Progenitor cell of endocrine pancreas (in vitro differentiated cells): ENCODE measurements around the gene CYLD. TPM values are rescaled to one million over a fixed set of nuclear protein-coding genes. Genes with fewer than 3 reads are reported as not detected.

Experiments used
- DNase-seq: peaks from one replicate; pipeline ENCODE4 v3.0.0; 2021; ENCODE audit warnings: low spot score; ENCODE audit not compliant: unreplicated experiment
- H3K27ac Mint-ChIP-seq: 2 replicates; pipeline ENCODE4 v1.8.0; 2021; ENCODE audit warnings: mild to moderate bottlenecking, moderate library complexity, mixed read lengths
- H3K27me3 Mint-ChIP-seq: 2 replicates; pipeline ENCODE4 v1.8.0; 2021; ENCODE audit warnings: mixed read lengths
- H3K36me3 Mint-ChIP-seq: 2 replicates; pipeline ENCODE4 v1.8.0; 2022; ENCODE audit warnings: mixed read lengths; ENCODE audit not compliant: insufficient read depth
- H3K4me1 Mint-ChIP-seq: 2 replicates; pipeline ENCODE4 v1.8.0; 2021; ENCODE audit warnings: low read depth, mixed read lengths
- H3K4me3 Mint-ChIP-seq: 2 replicates; pipeline ENCODE4 v1.8.0; 2021; ENCODE audit warnings: low read depth, mild to moderate bottlenecking, moderate library complexity, mixed read lengths
- H3K9me3 Mint-ChIP-seq: 2 replicates; pipeline ENCODE4 v1.8.0; 2021; ENCODE audit warnings: low read depth, mixed read lengths
- CTCF ChIP-seq: fragments of 200-600 bp; sonication (generic); IDR thresholded peaks from one replicate; pipeline ENCODE4 v1.5.0; 2021; ENCODE audit warnings: antibody characterized with exemption, mild to moderate bottlenecking; ENCODE audit not compliant: unreplicated experiment
- total RNA-seq: library from RNA; stranded (reverse); gene quantifications from 2 replicates; pipeline ENCODE4 v1.2.1, GENCODE V29; 2021

CYLD gene
- total RNA-seq, 1 donor from 2014 or later: 21.9 TPM

- Mint-ChIP-seq H3K9me3 (no peaks in the 10 kb centered on the region), H3K27ac (no peak overlapping the region), H3K36me3 (no peaks in the 10 kb centered on the region), H3K4me3 (no peak overlapping the region), H3K4me1 (peaks cover 7% of the 10 kb centered on the region), H3K27me3 (peaks cover 6% of the 10 kb centered on the region)
- DNase-seq: no peak
- no peak for TF ChIP-seq CTCF
Observed at GRCh38 chr16:50718061-50718760, 23.7 kb upstream of the CYLD start.

- Mint-ChIP-seq H3K9me3 (no peaks in the 10 kb centered on the region), H3K27ac (no peak overlapping the region), H3K36me3 (no peaks in the 10 kb centered on the region), H3K27me3 (peaks cover 6% of the 10 kb centered on the region), H3K4me3 (no peak overlapping the region), H3K4me1 (peaks cover 7% of the 10 kb centered on the region)
- no peak for DNase-seq
- TF ChIP-seq CTCF: no peak
Observed at GRCh38 chr16:50718761-50719400, 23.0 kb upstream of the CYLD start.

GRCh38 chr16:50719401-50720337, 22.2 kb upstream of the CYLD start:
- peaks cover 7% of the 10 kb centered on the region for H3K4me1 Mint-ChIP-seq
- TF ChIP-seq CTCF: no peak
- no peak for DNase-seq
- H3K27ac Mint-ChIP-seq: no peak overlapping the region
- no peak overlapping the region for H3K4me3 Mint-ChIP-seq
- H3K9me3 Mint-ChIP-seq: peaks cover 6% of the 10 kb centered on the region
- no peaks in the 10 kb centered on the region for H3K36me3 Mint-ChIP-seq
- peaks cover 6% of the 10 kb centered on the region for H3K27me3 Mint-ChIP-seq

- H3K9me3 Mint-ChIP-seq: peaks cover 6% of the 10 kb centered on the region
- peaks cover 6% of the 10 kb centered on the region for H3K27me3 Mint-ChIP-seq
- TF ChIP-seq CTCF: no peak
- no peak overlapping the region for H3K4me3 Mint-ChIP-seq
- peaks cover 7% of the 10 kb centered on the region for H3K4me1 Mint-ChIP-seq
- no peaks in the 10 kb centered on the region for H3K36me3 Mint-ChIP-seq
- no peak overlapping the region for H3K27ac Mint-ChIP-seq
- DNase-seq: no peak
Observed at GRCh38 chr16:50721549-50722404, 20.1 kb upstream of the CYLD start.

GRCh38 chr16:50722405-50722737, 19.5 kb upstream of the CYLD start:
- Mint-ChIP-seq H3K4me3 (no peak overlapping the region), H3K9me3 (peaks cover 6% of the 10 kb centered on the region), H3K27ac (no peak overlapping the region), H3K27me3 (peaks cover 6% of the 10 kb centered on the region), H3K4me1 (peaks cover 7% of the 10 kb centered on the region), H3K36me3 (no peaks in the 10 kb centered on the region)
- no peak for TF ChIP-seq CTCF
- DNase-seq: no peak
